GM19397 (cell line): Measurements from ENCODE around the gene HBP1.
"Not testable (repeated sequence)": the region's sequence is repeated elsewhere in the genome, so short reads cannot be mapped to it uniquely, and the experiment has no call there.

Experiments
- ATAC-seq: cut with Tn5 transposase; IDR thresholded peaks from one replicate; pipeline ENCODE4 v1.9.1; 2021; ENCODE audit warnings: mild to moderate bottlenecking, moderate library complexity; ENCODE audit not compliant: unreplicated experiment

The HBP1 gene

GRCh38 chr7:107224374-107225223 lies 55.8 kb downstream of the HBP1 start:
- ATAC-seq = no peak

- ATAC-seq = no peak
These were observed 59.5 kb downstream of the HBP1 start for GRCh38 chr7:107228291-107228690.

- ATAC-seq = no peak
These were observed 61.5 kb downstream of the HBP1 start for GRCh38 chr7:107230334-107230733.

- ATAC-seq = no peak
These were observed 63.8 kb downstream of the HBP1 start for GRCh38 chr7:107232568-107233090.

GRCh38 chr7:107233174-107233573 lies 64.4 kb downstream of the HBP1 start:
- no peak for ATAC-seq

GRCh38 chr7:107233981-107234380 lies 65.2 kb downstream of the HBP1 start:
- ATAC-seq = no peak

- ATAC-seq = no peak
These were observed 65.6 kb downstream of the HBP1 start for GRCh38 chr7:107234436-107234835.

GRCh38 chr7:107236862-107237261 lies 68.1 kb downstream of the HBP1 start:
- ATAC-seq = no peak

- ATAC-seq = no peak
These were observed 68.6 kb downstream of the HBP1 start for GRCh38 chr7:107237451-107237850.

- ATAC-seq = no peak
These were observed 73.5 kb downstream of the HBP1 start for GRCh38 chr7:107242267-107242666.

- ATAC-seq = no peak
These were observed 75.8 kb downstream of the HBP1 start for GRCh38 chr7:107244613-107245012.

- not testable (repeated sequence) for ATAC-seq
These were observed 78.0 kb downstream of the HBP1 start for GRCh38 chr7:107246836-107247235.

GRCh38 chr7:107248551-107249316 lies 79.9 kb downstream of the HBP1 start:
- ATAC-seq = no peak

GRCh38 chr7:107251963-107252362 lies 83.2 kb downstream of the HBP1 start:
- ATAC-seq = no peak
